Liver (tissue), 3 donors: ENCODE data around the gene YIPF3.

ENCODE experiments used
- CTCF ChIP-seq: fragments of 150-350 bp; IDR thresholded peaks from 2 replicates; pipeline ENCODE4 v1.5.1; 2017; ENCODE audit warnings: improper control_type of control experiment, low read depth, low read length; ENCODE audit not compliant: missing input control
- EGR1 ChIP-seq, 2 donors: IDR thresholded peaks; 2 replicates each; pipeline ENCODE4 v1.6.1; 2016 to 2018; ENCODE audit warnings: antibody characterized with exemption in 2 of 2, low read depth in 2 of 2
- HNF4A ChIP-seq, 2 donors: conservative IDR thresholded peaks; 2 replicates each; pipeline ENCODE4 v1.6.1; 2016; ENCODE audit warnings: antibody characterized with exemption in 2 of 2, mild to moderate bottlenecking in 2 of 2
- MAX ChIP-seq: IDR thresholded peaks from 2 replicates; pipeline ENCODE4 v1.6.1; 2016; ENCODE audit warnings: antibody characterized with exemption
- RAD21 ChIP-seq, 2 donors: IDR thresholded peaks; 2 replicates each; pipeline ENCODE4 v1.6.1; 2016; ENCODE audit warnings: antibody characterized with exemption in 2 of 2, mild to moderate bottlenecking in 2 of 2
- RXRA ChIP-seq, 2 donors: IDR thresholded peaks; 2 replicates each; pipeline ENCODE4 v1.6.1; 2017 to 2018; ENCODE audit warnings: antibody characterized with exemption in 2 of 2, mild to moderate bottlenecking in 1 of 2
- SP1 ChIP-seq: IDR thresholded peaks from 2 replicates; pipeline ENCODE4 v1.6.1; 2018; ENCODE audit warnings: antibody characterized with exemption, mild to moderate bottlenecking
- TAF1 ChIP-seq: conservative IDR thresholded peaks from 2 replicates; pipeline ENCODE4 v1.6.1; 2016; ENCODE audit warnings: antibody characterized with exemption, mild to moderate bottlenecking
- ZBTB33 ChIP-seq: IDR thresholded peaks from 2 replicates; pipeline ENCODE4 v1.6.1; 2016; ENCODE audit warnings: antibody characterized with exemption
- donor health status: healthy.
- donor health status: healthy.

GRCh38 chr6:43490523-43490939, 26.2 kb downstream of the YIPF3 start:
- TF ChIP-seq ZBTB33 = no peak
- no peak for TF ChIP-seq CTCF
- no peak for TF ChIP-seq EGR1 (IDR thresholded peaks at IDR 0.05; ENCODE audit: low read depth in 2 of 2)
- peak; percentile 87 to 90 for TF ChIP-seq HNF4A (conservative IDR thresholded peaks at IDR 0.05)
- no peak for TF ChIP-seq TAF1
- no peak for TF ChIP-seq MAX
- TF ChIP-seq RXRA (IDR thresholded peaks at IDR 0.05) = peak in 1 of 2 donors; percentile 45
- no peak for TF ChIP-seq RAD21 (IDR thresholded peaks at IDR 0.05)
- TF ChIP-seq SP1 = peak; percentile 69
